DND-41 (cell line): ENCODE measurements around the gene MYCBP2.

ENCODE experiments used
- EZH2 ChIP-seq: IDR thresholded peaks from 3 replicates; pipeline ENCODE4 v1.6.1; 2012; ENCODE audit warnings: borderline replicate concordance, low read depth, mild to moderate bottlenecking, moderate library complexity, low read length, inconsistent platforms; ENCODE audit not compliant: severe bottlenecking
- TF ChIP-seq, protein P1 (sequence below): IDR thresholded peaks from 2 replicates; pipeline ENCODE4 v1.5.1; 2012; ENCODE audit warnings: borderline replicate concordance, low read length, moderate library complexity, mild to moderate bottlenecking; ENCODE audit not compliant: poor library complexity, severe bottlenecking; ENCODE audit errors: extremely low read depth

DNA sequence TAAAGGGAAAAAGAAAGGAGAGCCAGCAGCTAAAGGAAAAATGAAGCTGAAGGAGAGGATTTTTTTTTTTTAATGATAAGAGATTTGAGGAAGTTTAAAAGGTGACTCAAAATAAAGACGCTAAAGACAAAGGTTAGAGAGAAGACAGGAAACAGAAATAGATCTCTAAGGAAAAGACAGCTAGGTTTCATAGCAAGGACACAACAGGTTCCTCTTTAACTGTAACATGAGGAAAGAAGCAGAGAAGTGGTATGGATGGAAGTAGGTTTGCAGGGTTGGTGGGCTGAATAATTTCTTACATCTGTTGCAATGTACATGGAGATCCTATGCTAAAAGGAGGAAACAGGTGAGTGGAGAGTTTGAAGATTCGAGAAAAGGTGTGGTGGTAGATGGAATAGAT, 107.5 kb downstream of the MYCBP2 start:
- TF ChIP-seq, protein P1, sequence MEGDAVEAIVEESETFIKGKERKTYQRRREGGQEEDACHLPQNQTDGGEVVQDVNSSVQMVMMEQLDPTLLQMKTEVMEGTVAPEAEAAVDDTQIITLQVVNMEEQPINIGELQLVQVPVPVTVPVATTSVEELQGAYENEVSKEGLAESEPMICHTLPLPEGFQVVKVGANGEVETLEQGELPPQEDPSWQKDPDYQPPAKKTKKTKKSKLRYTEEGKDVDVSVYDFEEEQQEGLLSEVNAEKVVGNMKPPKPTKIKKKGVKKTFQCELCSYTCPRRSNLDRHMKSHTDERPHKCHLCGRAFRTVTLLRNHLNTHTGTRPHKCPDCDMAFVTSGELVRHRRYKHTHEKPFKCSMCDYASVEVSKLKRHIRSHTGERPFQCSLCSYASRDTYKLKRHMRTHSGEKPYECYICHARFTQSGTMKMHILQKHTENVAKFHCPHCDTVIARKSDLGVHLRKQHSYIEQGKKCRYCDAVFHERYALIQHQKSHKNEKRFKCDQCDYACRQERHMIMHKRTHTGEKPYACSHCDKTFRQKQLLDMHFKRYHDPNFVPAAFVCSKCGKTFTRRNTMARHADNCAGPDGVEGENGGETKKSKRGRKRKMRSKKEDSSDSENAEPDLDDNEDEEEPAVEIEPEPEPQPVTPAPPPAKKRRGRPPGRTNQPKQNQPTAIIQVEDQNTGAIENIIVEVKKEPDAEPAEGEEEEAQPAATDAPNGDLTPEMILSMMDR, result no peak
- no peak for TF ChIP-seq EZH2
